Hepatocyte (in vitro differentiated cells): ENCODE data around the gene SLC8A2. TPM values are rescaled to one million over a fixed set of nuclear protein-coding genes. Genes with fewer than 3 reads are reported as not detected.

ENCODE experiments used
- DNase-seq: peaks from one replicate; pipeline ENCODE4 v3.0.0-alpha.2; 2016; ENCODE audit warnings: low spot score
- H2AFZ ChIP-seq: fragments of 200-600 bp; sonication (generic); 2 replicates; pipeline ENCODE4 v1.6.0; 2016; ENCODE audit warnings: antibody characterized with exemption, mild to moderate bottlenecking
- H3K27ac ChIP-seq: fragments of 200-600 bp; sonication (generic); 2 replicates; pipeline ENCODE4 v1.5.1; 2016; ENCODE audit warnings: mild to moderate bottlenecking
- H3K27me3 ChIP-seq: fragments of 200-600 bp; sonication (generic); 2 replicates; pipeline ENCODE4 v1.6.1; 2016
- H3K36me3 ChIP-seq: fragments of 200-600 bp; sonication (generic); replicated peaks from 2 replicates; pipeline ENCODE4 v1.5.1; 2016; ENCODE audit warnings: low read depth; ENCODE audit not compliant: insufficient read depth
- H3K4me1 ChIP-seq: fragments of 200-600 bp; sonication (generic); 2 replicates; pipeline ENCODE4 v1.5.1; 2016; ENCODE audit warnings: mild to moderate bottlenecking, moderate library complexity; ENCODE audit not compliant: insufficient read depth
- H3K4me2 ChIP-seq: fragments of 200-600 bp; sonication (generic); 2 replicates; pipeline ENCODE4 v1.6.0; 2016
- H3K4me3 ChIP-seq: fragments of 200-600 bp; sonication (generic); 2 replicates; pipeline ENCODE4 v1.5.1; 2016; ENCODE audit warnings: mild to moderate bottlenecking
- H3K79me2 ChIP-seq: fragments of 200-600 bp; sonication (generic); 2 replicates; pipeline ENCODE4 v1.6.0; 2017; ENCODE audit warnings: mild to moderate bottlenecking
- H3K9me2 ChIP-seq: fragments of 200-600 bp; sonication (generic); replicated peaks from 2 replicates; pipeline ENCODE4 v1.6.0; 2017; ENCODE audit warnings: mild to moderate bottlenecking; ENCODE audit not compliant: insufficient read depth
- H3K9me3 ChIP-seq: fragments of 200-600 bp; sonication (generic); 2 replicates; pipeline ENCODE4 v1.5.1; 2016; ENCODE audit warnings: low read depth, mild to moderate bottlenecking
- H4K20me1 ChIP-seq: fragments of 200-600 bp; sonication (generic); 2 replicates; pipeline ENCODE4 v1.6.0; 2016; ENCODE audit warnings: mild to moderate bottlenecking; ENCODE audit not compliant: insufficient read depth, poor library complexity, severe bottlenecking
- EZH2 ChIP-seq: fragments of 200-600 bp; sonication (generic); IDR thresholded peaks from 2 replicates; pipeline ENCODE4 v1.6.1; 2016; ENCODE audit warnings: antibody characterized with exemption, mild to moderate bottlenecking, borderline replicate concordance
- EZH2phosphoT487 ChIP-seq: fragments of 200-600 bp; sonication (generic); IDR thresholded peaks from one replicate; pipeline ENCODE4 v1.6.1; 2018; ENCODE audit warnings: antibody characterized with exemption, mild to moderate bottlenecking, low read depth, moderate library complexity; ENCODE audit not compliant: unreplicated experiment, severe bottlenecking
- WGBS: methylation state at CpG from one replicate; pipeline ENCODE4 v1.1.6; 2016; ENCODE audit warnings: low lambda C conversion rate; ENCODE audit errors: missing lambda C conversion rate; 5-methylcytosine and 5-hydroxymethylcytosine counted together
- polyA plus RNA-seq: library from polyadenylated mRNA; unstranded; fragments of >200 nt; fragmentation: Nextera tagmentation; extraction: Ambion mirVana; gene quantifications from 2 replicates; pipeline ENCODE4 v1.2.1, GENCODE V29; 2016
- total RNA-seq: library from RNA; depleted of rRNA; stranded (reverse); fragments of >200 nt; gene quantifications from 2 replicates; pipeline ENCODE4 v1.2.3, GENCODE V29; 2014
- TF ChIP-seq, protein P1 (sequence below): fragments of 200-600 bp; sonication (generic); IDR thresholded peaks from 2 replicates; pipeline ENCODE4 v1.5.1; 2016; ENCODE audit warnings: antibody characterized with exemption, mild to moderate bottlenecking; ENCODE audit not compliant: poor library complexity

SLC8A2 gene
- total and polyA plus RNA-seq, 2 experiments from 2014 or later: 0.24 to 1.1 TPM

DNA sequence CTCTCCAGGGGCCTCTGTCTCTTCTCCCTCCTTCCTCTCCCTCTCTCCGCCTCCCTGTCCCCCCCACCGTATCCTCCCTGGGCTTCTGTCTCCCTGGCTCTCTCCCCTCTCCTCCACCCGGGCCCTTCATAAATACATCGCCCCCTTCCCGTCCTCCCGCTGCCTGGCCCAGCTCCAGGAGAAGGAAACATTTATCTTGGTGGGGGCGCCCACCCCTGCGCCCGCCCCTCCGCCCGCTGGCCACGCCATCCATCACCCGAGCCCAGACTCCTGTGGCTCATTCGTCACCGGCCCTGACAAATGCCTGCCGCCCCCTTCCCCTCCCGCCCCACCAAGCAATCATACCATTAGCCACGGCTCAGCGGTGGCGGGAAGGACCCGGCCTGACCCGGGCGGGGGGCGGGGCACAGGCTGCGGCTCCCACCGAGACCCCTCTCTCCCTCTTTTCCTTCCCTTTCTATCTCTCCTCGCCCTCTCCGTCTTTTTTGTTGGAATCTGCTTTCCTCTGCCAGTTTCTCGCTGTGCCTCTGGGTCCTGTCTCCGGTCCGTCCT is 49.8 kb downstream of the SLC8A2 start:
- H3K27me3 ChIP-seq: peaks cover 62% of the 10 kb centered on the region
- H3K9me3 ChIP-seq: no peaks in the 10 kb centered on the region
- H3K4me1 ChIP-seq: peaks cover 16% of the 10 kb centered on the region
- H3K36me3 ChIP-seq: no peaks in the 10 kb centered on the region
- no peaks in the 10 kb centered on the region for H3K9me2 ChIP-seq
- peak; percentile 44 for DNase-seq
- TF ChIP-seq EZH2phosphoT487 (peak; percentile 27), EZH2 (no peak)
- peak overlapping the region; percentile 72 for H3K4me2 ChIP-seq
- WGBS: 7% methylated on average over 13 of the region's 31 CpGs
- no peak overlapping the region for H2AFZ ChIP-seq
- no peaks in the 10 kb centered on the region for H3K79me2 ChIP-seq
- peaks cover 2% of the 10 kb centered on the region for H4K20me1 ChIP-seq
- no peak overlapping the region for H3K4me3 ChIP-seq
- no peak overlapping the region for H3K27ac ChIP-seq

DNA sequence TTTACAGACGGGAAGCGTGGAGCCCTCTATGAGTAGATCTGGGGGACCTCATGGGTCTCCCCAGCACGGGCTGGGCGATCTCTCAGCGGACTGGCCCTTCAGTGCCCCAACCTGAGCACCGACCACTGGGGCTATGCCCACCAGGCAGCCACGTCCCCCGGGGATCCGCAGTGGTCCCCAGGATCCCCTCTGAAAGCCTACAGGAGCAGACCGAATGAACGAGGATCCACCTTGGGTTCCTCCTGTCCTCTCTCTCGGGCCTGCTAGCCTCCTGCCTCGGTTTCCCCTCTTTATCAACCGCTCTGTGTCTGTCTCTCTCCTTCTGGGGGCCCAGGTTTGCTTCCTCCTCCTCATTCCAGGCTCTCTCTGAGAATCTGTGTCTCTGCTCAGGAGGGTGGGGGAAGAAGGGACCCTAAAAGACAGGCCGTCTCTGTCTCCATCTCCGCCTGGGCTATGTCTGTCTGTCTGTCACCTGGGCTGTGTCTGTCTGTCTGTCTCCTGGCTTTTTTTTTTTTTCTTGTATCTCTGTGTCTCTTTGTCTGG is 50.4 kb downstream of the SLC8A2 start:
- no peak for DNase-seq
- Histone ChIP-seq H3K4me2 (peak overlapping the region; percentile 72), H3K4me3 (no peak overlapping the region), H3K9me2 (no peaks in the 10 kb centered on the region), H3K27me3 (peaks cover 68% of the 10 kb centered on the region), H4K20me1 (peaks cover 2% of the 10 kb centered on the region), H3K36me3 (no peaks in the 10 kb centered on the region), H3K4me1 (peaks cover 16% of the 10 kb centered on the region), H2AFZ (no peak overlapping the region), H3K27ac (no peak overlapping the region), H3K9me3 (no peaks in the 10 kb centered on the region), H3K79me2 (no peaks in the 10 kb centered on the region)
- TF ChIP-seq EZH2: no peak
- TF ChIP-seq, protein P1, sequence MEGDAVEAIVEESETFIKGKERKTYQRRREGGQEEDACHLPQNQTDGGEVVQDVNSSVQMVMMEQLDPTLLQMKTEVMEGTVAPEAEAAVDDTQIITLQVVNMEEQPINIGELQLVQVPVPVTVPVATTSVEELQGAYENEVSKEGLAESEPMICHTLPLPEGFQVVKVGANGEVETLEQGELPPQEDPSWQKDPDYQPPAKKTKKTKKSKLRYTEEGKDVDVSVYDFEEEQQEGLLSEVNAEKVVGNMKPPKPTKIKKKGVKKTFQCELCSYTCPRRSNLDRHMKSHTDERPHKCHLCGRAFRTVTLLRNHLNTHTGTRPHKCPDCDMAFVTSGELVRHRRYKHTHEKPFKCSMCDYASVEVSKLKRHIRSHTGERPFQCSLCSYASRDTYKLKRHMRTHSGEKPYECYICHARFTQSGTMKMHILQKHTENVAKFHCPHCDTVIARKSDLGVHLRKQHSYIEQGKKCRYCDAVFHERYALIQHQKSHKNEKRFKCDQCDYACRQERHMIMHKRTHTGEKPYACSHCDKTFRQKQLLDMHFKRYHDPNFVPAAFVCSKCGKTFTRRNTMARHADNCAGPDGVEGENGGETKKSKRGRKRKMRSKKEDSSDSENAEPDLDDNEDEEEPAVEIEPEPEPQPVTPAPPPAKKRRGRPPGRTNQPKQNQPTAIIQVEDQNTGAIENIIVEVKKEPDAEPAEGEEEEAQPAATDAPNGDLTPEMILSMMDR: no peak
- TF ChIP-seq EZH2phosphoT487: no peak
- WGBS: 24% methylated on average over 16 of the region's 16 CpGs

DNA sequence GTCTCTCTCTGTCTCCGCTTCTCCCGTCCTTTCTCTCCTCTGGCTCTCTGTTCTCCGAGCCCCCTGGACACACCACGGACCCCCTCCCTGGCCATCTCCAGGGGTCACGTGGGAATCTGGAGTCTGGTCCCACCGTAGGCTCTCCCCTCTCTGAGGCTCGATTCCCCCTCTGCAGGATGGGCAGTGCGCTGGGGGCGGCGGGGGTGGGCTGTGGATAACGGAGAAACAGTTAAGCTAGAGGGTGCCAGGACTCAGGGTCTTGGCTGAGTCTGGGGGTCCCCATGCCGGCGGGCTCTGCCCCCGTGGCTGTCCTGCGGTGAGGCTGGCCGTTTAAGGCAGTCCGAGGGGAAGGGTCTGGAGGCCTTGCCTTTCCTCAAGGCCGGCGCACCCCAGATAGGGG is 51.9 kb downstream of the SLC8A2 start:
- Histone ChIP-seq H3K27me3 (peaks cover 70% of the 10 kb centered on the region), H2AFZ (no peak overlapping the region), H3K4me2 (peak overlapping the region; percentile 83), H3K4me1 (peaks cover 16% of the 10 kb centered on the region), H4K20me1 (peaks cover 2% of the 10 kb centered on the region), H3K9me3 (no peaks in the 10 kb centered on the region), H3K27ac (no peak overlapping the region), H3K9me2 (no peaks in the 10 kb centered on the region), H3K36me3 (no peaks in the 10 kb centered on the region), H3K79me2 (no peaks in the 10 kb centered on the region), H3K4me3 (no peak overlapping the region)
- WGBS: 19% methylated on average over 19 of the region's 19 CpGs
- TF ChIP-seq EZH2: peak; percentile 75
- peak; percentile 49 for TF ChIP-seq EZH2phosphoT487
- TF ChIP-seq, protein P1: no peak
- DNase-seq: no peak

DNA sequence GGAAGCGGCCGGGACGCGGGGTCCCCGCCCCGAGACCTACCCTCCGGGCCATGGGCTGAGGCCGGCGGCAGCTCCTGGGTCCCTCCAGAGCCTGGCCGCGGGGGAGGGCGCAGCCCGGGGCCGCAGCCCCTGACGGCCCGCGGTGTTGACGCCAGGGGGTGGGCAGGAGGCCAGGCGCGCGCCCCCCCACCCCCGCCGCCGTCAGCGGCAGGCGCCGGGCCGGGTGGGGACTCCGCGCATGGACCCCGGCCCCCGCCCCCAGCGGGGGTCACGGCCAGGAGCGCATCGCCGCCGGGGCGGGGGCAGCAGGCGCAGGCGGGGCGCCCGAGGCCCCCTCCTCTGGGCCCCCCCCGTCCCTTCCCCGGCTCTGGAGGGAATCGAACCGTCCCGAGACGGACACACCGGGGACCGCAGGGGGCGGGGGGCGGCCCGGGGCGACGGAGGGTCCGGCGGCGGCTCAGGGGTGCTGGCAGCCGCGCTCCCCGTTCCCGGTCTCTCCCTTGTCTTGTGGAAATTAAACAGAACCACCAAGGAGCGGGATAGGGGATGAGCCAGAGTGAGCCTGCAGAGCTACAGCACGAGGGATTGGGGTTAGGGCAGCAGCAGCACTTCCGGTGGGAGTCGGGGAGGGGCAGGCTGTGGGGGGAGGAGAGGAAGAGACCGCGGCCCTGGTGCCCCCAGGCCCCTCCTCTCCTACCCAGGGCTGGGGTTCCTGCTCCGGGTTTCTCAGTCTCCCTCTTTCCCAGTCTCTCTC is 52.5 kb downstream of the SLC8A2 start, which contains the start of gene MEIS3:
MEIS3 (minus strand) TSS at position 498 of the 754 bp plus-strand sequence; CDS start at position 52, 446 bp downstream.
- TF ChIP-seq EZH2phosphoT487 (no peak), EZH2 (no peak)
- TF ChIP-seq, protein P1: no peak
- no peaks in the 10 kb centered on the region for H3K9me2 ChIP-seq
- 4% methylated on average over 4 of the region's 70 CpGs for WGBS
- H3K27ac ChIP-seq: no peak within 1 kb of the TSS
- H3K9me3 ChIP-seq: no peaks in the 10 kb centered on the region
- peaks cover 2% of the 10 kb centered on the region for H4K20me1 ChIP-seq
- peak within 1 kb of the TSS; percentile 83 for H3K4me2 ChIP-seq
- H3K79me2 ChIP-seq: no peaks in the 10 kb centered on the region
- peaks cover 70% of the 10 kb centered on the region for H3K27me3 ChIP-seq
- peak within 1 kb of the TSS; percentile 55 for H3K4me3 ChIP-seq
- no peak for DNase-seq
- peaks cover 16% of the 10 kb centered on the region for H3K4me1 ChIP-seq
- H3K36me3 ChIP-seq: no peaks in the 10 kb centered on the region
- no peak within 1 kb of the TSS for H2AFZ ChIP-seq
